HG02759 (cell line): ENCODE measurements around the gene ESF1.
"Not testable (repeated sequence)": the region's sequence is repeated elsewhere in the genome, so short reads cannot be mapped to it uniquely, and the experiment has no call there.

Experiments used
- ATAC-seq: cut with Tn5 transposase; IDR thresholded peaks from one replicate; pipeline ENCODE4 v1.9.1; 2021; ENCODE audit warnings: mild to moderate bottlenecking, moderate library complexity; ENCODE audit not compliant: unreplicated experiment

ESF1 gene

GRCh38 chr20:13791540-13792459 is 7.1 kb upstream of the ESF1 start:
- no peak for ATAC-seq

- no peak for ATAC-seq
Observed at GRCh38 chr20:13790708-13791107, 6.0 kb upstream of the ESF1 start.

GRCh38 chr20:13788167-13788834 is 3.6 kb upstream of the ESF1 start:
- ATAC-seq, result no peak

DNA sequence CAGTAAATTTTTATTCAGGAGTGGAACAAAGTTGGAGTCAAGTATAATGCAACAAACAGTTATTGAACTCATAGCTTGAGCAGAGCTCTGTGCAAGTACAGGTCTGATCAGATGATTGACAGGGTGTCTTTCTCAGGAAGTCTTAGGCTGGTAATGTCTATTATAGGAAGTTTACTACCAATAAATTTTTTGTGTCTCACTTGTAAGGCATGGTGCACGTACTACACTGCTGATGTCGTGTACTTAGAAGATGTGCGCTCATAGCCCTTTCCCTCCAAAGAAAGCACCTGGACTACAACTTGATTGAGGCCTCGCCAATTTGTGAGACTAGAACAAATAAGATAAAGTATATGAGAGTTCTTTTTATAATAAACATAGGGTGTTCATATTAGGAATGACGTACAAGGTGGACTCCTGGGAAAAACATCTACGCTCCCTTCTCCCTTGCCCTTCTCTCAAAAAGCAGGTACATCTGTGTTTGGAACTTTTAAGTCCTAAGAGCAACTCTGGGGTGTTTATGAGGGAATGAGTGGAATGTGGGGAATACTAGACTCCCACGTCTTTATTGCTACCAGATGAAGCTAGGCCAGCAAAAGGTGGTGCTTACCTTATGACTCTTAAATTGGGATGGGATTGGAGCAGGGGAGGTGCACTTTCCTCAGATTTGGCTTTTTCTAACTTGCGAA is 1.6 kb upstream of the ESF1 start:
- no peak for ATAC-seq

DNA sequence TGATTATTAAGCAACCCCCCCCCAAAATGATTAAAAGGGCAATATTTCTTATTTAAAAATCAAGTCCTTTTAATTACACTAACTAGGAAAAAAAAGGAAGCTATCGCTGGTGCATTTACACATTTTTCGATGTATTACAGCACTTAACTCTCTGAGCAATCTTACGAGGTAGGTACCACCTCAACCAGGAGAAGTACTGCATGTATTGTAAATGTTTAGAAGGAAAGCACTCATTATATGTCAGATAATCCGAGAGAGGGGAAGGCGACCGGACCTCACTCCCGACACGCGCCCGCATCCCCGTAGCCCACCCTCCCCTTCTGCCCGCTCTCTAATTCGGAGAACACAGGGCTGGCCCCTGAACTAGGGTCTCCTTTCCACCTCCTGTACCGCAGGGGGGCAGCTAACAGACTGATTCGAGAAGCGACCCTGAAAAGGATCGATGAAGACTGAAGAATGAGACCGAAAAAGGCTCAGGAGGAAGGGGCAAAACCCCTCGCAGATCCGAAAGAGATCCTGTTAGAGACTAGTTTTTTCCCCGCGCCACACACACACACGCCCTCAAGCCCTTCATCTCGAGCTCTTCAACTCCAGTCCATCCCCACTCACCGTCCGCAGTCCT is 337 bp downstream of the ESF1 start:
- peak; percentile 11 for ATAC-seq

DNA sequence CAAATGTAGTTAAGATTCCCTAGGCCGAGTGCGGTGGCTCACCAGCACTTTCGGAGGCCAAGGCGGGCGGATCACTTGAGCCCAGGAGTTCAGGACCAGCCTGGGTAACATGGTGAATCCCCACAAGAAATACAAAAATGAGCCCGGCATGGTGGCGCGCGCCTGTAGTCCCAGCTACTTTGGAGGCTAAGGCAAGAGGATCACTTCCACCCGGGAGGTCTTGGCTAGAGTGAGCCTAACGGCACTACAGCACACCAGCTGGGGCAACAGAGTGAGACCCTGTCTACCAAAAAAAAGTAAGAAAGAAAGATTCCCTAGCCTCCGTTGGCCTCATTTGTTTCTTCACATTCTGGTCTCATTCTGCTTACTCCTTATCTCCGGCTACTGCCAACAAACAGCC is 1.2 kb downstream of the ESF1 start:
- ATAC-seq, result no peak

GRCh38 chr20:13778827-13779226 is 5.9 kb downstream of the ESF1 start:
- ATAC-seq, result peak; percentile 55

GRCh38 chr20:13777171-13777601 is 7.5 kb downstream of the ESF1 start:
- no peak for ATAC-seq

DNA sequence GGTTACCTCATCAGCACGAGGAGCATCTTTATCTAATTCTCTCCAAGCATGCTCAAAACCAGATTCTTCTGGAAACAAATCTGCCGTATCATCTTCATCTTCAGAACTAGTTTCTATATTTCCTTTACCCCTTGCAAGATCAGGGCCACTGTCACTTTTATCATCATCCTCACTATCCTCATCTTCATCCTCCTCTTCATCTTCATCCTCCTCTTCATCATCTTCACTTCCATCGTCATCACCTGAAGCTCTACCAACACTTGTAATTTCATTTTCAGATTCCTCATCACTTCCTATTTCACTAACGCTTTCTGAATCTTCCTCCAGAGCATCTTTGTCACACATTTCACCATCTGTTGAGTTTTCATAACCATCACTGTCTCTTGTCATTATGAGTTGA is 8.9 kb downstream of the ESF1 start:
- ATAC-seq, result no peak

DNA sequence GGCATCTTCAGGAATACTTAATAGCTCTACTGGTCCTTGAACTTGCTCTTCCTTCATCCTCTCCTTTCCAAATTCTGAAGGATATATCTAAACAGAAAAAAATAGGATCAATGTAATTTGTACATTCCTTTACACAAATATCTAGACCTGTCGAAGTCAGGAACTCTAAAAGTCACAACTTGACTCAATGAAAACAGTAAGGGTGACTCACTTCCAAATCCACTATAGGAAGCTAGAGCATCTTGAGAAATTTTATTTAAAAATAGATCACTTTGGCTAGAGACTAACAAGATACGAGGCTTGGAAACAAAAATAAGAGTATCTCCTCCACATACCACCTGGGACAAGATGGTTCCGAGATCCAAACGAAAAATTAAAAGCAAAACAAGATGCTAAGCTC is 12.2 kb downstream of the ESF1 start:
- no peak for ATAC-seq

DNA sequence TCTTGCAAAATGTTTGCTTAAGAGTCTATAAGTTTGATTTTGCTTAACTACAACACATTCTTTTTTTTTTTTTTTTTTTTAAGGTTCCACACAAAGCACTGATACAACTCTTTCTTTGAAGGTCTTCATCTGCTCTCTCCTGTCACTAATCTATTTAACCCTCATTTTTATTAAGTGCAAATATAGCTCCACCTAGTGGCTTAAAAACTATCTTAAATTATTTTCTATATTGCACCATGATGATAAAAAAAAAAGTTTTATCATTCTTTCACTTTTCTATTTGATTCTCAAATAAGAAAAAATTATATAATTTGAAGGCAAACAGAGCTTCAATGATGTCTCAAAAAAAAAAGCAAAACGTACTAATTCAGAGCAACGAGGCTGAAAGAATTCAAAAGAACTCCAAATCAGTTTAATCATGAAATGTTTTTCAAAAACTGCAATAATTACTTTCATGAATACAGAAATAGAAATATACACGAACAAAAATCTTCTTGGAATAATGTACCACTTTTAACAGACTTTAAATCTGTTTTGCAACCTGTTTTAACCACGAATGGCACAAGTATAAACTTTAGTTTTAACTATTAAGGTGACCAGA is 12.8 kb downstream of the ESF1 start:
- ATAC-seq, result no peak

DNA sequence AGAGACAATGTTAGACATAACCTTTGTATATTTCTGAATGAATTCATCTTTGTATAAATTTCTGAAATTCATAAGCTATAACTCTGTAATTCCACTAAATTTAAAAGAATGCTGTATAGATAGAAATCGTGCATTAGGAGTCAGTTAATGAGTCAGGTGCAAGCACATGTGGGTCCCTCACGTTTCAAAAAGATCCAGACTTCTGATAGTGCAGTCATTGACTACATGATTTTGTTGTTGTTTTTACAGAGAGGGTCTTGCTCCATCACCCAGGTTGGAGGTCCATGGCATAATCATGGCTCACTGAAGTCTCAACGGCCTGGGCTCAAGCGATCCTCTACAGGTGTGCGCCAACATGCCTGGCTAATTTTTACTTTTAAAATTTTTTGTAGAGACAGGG is 14.6 kb downstream of the ESF1 start:
- ATAC-seq, result no peak

GRCh38 chr20:13765868-13766416 is 18.8 kb downstream of the ESF1 start:
- no peak for ATAC-seq

GRCh38 chr20:13765299-13765698 is 19.4 kb downstream of the ESF1 start:
- no peak for ATAC-seq

DNA sequence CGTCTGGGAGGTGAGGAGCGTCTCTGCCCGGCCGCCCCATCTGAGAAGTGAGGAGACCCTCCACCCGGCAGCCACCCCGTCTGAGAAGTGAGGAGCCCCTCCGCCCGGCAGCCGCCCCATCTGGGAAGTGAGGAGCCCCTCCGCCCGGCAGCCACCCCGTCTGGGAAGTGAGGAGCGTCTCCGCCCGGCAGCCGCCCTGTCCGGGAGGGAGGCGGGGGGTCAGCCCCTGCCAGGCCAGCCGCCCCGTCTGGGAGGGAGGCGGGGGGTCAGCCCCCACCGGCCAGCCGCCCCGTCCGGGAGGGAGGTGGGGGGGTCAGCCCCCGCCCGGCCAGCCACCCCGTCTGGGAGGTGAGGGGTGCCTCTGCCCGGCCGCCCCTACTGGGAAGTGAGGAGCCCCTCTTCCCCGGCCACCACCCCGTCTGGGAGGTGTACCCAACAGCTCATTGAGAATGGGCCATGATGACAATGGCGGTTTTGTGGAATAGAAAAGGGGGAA is 24.2 kb downstream of the ESF1 start:
- not testable (repeated sequence) for ATAC-seq

DNA sequence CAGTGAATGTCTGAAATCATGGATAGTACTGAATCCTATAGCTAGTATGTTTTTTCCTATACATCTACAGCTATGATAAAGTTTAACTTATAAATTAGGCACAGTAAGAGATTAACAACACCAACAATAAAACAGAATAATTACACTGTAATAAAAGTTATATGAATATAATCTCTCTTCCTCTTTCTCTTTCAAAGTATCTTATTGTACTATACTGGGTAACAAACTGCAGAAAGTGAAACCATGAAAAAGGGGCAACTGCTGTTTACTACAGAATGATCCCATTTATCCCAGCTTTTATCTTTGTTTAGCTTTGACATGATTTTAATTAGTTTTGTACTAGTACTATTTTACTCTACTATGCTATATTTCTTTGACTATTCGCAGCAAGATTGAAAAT is 25.8 kb downstream of the ESF1 start:
- ATAC-seq, result no peak

- ATAC-seq, result no peak
Observed at GRCh38 chr20:13756551-13756950, 28.2 kb downstream of the ESF1 start.

GRCh38 chr20:13755809-13756208 is 28.9 kb downstream of the ESF1 start:
- no peak for ATAC-seq

GRCh38 chr20:13753436-13754036 is 31.2 kb downstream of the ESF1 start:
- no peak for ATAC-seq

GRCh38 chr20:13749811-13750210 is 34.9 kb downstream of the ESF1 start:
- no peak for ATAC-seq
